ENCODE data around the gene PEAR1.

Gene PEAR1, protein sequence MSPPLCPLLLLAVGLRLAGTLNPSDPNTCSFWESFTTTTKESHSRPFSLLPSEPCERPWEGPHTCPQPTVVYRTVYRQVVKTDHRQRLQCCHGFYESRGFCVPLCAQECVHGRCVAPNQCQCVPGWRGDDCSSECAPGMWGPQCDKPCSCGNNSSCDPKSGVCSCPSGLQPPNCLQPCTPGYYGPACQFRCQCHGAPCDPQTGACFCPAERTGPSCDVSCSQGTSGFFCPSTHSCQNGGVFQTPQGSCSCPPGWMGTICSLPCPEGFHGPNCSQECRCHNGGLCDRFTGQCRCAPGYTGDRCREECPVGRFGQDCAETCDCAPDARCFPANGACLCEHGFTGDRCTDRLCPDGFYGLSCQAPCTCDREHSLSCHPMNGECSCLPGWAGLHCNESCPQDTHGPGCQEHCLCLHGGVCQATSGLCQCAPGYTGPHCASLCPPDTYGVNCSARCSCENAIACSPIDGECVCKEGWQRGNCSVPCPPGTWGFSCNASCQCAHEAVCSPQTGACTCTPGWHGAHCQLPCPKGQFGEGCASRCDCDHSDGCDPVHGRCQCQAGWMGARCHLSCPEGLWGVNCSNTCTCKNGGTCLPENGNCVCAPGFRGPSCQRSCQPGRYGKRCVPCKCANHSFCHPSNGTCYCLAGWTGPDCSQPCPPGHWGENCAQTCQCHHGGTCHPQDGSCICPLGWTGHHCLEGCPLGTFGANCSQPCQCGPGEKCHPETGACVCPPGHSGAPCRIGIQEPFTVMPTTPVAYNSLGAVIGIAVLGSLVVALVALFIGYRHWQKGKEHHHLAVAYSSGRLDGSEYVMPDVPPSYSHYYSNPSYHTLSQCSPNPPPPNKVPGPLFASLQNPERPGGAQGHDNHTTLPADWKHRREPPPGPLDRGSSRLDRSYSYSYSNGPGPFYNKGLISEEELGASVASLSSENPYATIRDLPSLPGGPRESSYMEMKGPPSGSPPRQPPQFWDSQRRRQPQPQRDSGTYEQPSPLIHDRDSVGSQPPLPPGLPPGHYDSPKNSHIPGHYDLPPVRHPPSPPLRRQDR

DNA sequence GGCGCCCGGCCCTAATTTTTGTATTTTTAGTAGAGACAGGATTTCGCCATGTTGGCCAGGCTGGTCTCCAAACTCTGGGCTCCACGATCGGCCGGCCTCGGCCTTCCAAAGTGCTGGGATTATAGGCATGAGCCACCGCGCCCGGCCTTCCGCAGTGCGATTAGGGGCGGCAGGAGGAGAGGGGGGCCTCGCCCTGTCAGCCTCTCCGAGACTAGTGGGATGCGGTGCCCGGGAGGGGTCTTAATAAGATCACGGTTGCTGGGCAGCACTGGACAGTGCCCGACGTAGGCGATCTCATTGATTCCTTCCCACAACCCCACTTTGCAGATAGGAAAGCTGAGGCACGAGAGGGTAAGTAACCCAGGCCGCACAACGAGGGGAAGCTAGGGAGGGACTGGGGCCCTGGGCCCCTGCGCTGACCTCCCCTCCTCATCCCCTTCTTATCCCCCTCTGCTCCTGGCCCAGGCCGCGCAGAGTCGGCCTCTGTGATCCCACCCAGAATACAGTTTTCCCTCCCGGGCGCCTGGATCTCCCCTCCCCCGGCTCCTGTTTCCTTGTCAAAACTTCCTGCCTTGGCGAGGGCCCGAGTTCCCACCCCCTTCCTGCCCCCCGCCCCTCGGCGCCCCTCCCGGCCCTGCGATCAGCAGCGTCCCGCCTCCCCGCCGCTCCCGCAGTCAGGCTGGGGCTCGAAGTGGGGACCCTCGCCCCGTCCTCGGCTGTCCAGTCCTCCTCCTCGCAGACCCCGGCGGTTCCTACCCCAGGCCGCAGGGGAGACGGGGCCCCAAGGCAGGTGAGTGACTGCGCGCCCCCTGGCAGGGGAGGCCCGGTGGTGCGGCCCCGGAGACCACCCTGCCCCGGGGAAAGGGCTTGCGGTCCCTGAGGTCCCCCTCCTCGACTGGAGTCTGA, at the start of gene PEAR1:
TSS of gene PEAR1 (plus strand) at position 671 of the 906 bp plus-strand sequence. CDS start 10,209 bp downstream, outside the sequence.
- Histone ChIP-seq H3K36me3 (replicated peaks; ENCODE audit: low read depth, low read length) (no peaks in the 10 kb centered on the region), H3K27ac (ENCODE audit: low read length) (no peak within 1 kb of the TSS), H3K4me2 (ENCODE audit: low read length) (peak within 1 kb of the TSS; percentile 54), H3K27me3 (ENCODE audit: low read depth, low read length) (peaks cover 17% of the 10 kb centered on the region), H2AFZ (ENCODE audit: low read depth, low read length) (no peak within 1 kb of the TSS), H3K79me2 (ENCODE audit: low read length) (no peaks in the 10 kb centered on the region), H3K9ac (ENCODE audit: low read length) (no peak within 1 kb of the TSS), H3K4me3 (ENCODE audit: low read length) (peak within 1 kb of the TSS; percentile 64), H3K9me3 (ENCODE audit: insufficient read depth, low read length) (no peaks in the 10 kb centered on the region), H3K4me1 (ENCODE audit: low read length) (peaks cover 4% of the 10 kb centered on the region; the same call in 1 of the 2 replicates), H4K20me1 (ENCODE audit: insufficient read depth, low read length) (no peaks in the 10 kb centered on the region)
- TF ChIP-seq EZH2phosphoT487 (IDR thresholded peaks at IDR 0.05; ENCODE audit: low read depth) = no peak
- TF ChIP-seq, protein P1, sequence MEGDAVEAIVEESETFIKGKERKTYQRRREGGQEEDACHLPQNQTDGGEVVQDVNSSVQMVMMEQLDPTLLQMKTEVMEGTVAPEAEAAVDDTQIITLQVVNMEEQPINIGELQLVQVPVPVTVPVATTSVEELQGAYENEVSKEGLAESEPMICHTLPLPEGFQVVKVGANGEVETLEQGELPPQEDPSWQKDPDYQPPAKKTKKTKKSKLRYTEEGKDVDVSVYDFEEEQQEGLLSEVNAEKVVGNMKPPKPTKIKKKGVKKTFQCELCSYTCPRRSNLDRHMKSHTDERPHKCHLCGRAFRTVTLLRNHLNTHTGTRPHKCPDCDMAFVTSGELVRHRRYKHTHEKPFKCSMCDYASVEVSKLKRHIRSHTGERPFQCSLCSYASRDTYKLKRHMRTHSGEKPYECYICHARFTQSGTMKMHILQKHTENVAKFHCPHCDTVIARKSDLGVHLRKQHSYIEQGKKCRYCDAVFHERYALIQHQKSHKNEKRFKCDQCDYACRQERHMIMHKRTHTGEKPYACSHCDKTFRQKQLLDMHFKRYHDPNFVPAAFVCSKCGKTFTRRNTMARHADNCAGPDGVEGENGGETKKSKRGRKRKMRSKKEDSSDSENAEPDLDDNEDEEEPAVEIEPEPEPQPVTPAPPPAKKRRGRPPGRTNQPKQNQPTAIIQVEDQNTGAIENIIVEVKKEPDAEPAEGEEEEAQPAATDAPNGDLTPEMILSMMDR (IDR thresholded peaks at IDR 0.05; ENCODE audit: low read depth, low read length) = no peak

DNA sequence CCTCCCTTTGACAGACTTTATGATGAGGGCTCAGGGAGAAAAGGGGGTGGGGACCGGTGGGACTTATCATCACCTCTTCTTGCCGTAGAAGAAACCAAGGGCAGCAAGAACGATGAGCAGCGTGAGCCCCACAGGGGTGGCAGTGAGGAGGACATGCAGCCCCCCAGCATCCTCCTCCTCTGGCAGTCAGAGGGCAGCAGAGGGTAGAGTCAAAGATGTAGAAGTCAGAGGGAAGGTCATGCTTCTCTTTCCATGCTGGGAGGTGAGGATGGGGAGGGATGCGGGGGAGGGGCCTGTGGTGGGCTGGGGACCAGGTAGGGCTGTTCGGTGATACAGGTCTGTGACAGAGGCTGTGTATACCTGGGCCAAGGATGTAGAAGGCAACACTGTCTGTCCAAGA, 49.4 kb upstream of the PEAR1 start:
- no peaks in the 10 kb centered on the region for H3K27me3 ChIP-seq (ENCODE audit: low read depth, low read length)

DNA sequence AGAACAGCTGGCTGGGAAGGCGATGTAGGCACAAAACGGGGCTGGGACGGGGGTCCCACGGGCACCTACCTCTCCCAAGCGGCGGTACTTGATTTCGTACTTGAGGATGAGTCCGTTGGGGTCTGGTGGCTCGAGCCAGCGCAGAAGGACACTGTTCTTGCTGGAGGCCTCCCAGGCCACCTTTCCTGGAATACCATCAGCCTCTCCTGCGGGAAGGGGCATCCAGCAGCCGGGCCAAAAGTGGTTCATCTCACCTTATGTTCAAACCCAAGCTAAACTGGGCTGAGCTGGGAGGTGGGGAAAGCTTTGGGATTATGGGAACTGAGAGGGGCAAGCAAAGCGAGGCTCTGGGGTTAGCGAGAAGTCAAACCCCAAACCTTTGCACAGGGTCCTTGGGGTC, 48.9 kb upstream of the PEAR1 start:
- H4K20me1 ChIP-seq (ENCODE audit: insufficient read depth, low read length) = no peaks in the 10 kb centered on the region
- H3K4me1 ChIP-seq (ENCODE audit: low read length) = peaks cover 8% of the 10 kb centered on the region
- H2AFZ ChIP-seq (ENCODE audit: low read depth, low read length) = no peak overlapping the region
- H3K9ac ChIP-seq (ENCODE audit: low read length) = no peak overlapping the region
- H3K79me2 ChIP-seq (ENCODE audit: low read length) = no peaks in the 10 kb centered on the region
- no peak overlapping the region for H3K4me2 ChIP-seq (ENCODE audit: low read length)
- no peak for TF ChIP-seq EZH2phosphoT487 (IDR thresholded peaks at IDR 0.05; ENCODE audit: low read depth)
- TF ChIP-seq, protein P1 (IDR thresholded peaks at IDR 0.05; ENCODE audit: low read depth, low read length) = no peak
- no peaks in the 10 kb centered on the region for H3K27me3 ChIP-seq (ENCODE audit: low read depth, low read length)
- H3K27ac ChIP-seq (ENCODE audit: low read length) = no peak overlapping the region
- H3K4me3 ChIP-seq (ENCODE audit: low read length) = no peak overlapping the region
- H3K9me3 ChIP-seq (ENCODE audit: insufficient read depth, low read length) = no peaks in the 10 kb centered on the region
- H3K36me3 ChIP-seq (replicated peaks; ENCODE audit: low read depth, low read length) = no peaks in the 10 kb centered on the region

More for the DNA sequence above, 49.4 kb upstream of the PEAR1 start:
- Histone ChIP-seq H3K4me3 (ENCODE audit: low read length) (no peak overlapping the region), H3K79me2 (ENCODE audit: low read length) (no peaks in the 10 kb centered on the region), H3K4me2 (ENCODE audit: low read length) (no peak overlapping the region), H4K20me1 (ENCODE audit: insufficient read depth, low read length) (no peaks in the 10 kb centered on the region), H3K9ac (ENCODE audit: low read length) (no peak overlapping the region), H3K4me1 (ENCODE audit: low read length) (peaks cover 13% of the 10 kb centered on the region), H3K36me3 (replicated peaks; ENCODE audit: low read depth, low read length) (no peaks in the 10 kb centered on the region), H3K27ac (ENCODE audit: low read length) (no peak overlapping the region), H2AFZ (ENCODE audit: low read depth, low read length) (no peak overlapping the region), H3K9me3 (ENCODE audit: insufficient read depth, low read length) (no peaks in the 10 kb centered on the region)
- TF ChIP-seq, protein P1 (IDR thresholded peaks at IDR 0.05; ENCODE audit: low read depth, low read length) = no peak
- TF ChIP-seq EZH2phosphoT487 (IDR thresholded peaks at IDR 0.05; ENCODE audit: low read depth) = no peak
